NCI-H1105 (cell line): Measurements from ENCODE around the gene CHCHD3.
"Not testable (repeated sequence)": the region's sequence is repeated elsewhere in the genome, so short reads cannot be mapped to it uniquely, and the experiment has no call there.

Experiments used
- DNase-seq: peaks from one replicate; lab custom pipeline; 2025; lab: John Stamatoyannopoulos, UW

Gene CHCHD3

DNA sequence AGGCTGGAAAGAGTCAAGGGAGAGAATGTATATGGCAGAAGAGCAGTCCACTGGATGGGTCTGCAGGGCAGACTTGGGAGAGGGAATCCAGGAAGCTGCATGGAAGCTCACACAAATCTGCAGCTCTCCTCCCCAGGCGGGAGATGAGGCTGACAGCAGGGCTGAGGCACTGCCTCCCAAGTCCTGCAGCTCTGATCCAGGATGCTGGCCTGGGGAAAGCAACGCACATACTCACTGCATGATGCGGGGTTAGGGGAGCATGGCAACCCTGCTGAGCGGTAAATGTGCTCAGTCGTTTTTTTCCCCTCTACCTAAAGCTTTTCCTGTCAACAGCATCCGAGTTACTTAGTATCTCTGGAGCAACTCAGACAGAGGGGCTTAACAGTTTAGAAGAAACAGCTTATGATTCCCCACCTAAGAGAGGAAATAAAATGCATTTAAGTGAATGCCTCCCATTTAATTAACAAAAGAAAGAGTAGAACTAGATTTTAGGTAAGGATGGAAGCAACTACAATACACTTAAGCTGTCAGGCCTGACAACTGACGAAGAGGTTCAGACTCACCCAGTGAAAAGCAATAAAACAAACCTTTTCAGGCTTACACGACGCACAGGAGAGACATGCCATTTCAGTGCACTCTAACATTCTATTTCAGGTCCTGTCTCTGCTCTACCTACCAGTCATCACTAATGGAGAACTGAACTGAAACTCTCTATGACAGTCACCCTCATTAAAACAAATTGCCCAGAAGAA is 37.0 kb downstream of the CHCHD3 start:
- no peak for DNase-seq

DNA sequence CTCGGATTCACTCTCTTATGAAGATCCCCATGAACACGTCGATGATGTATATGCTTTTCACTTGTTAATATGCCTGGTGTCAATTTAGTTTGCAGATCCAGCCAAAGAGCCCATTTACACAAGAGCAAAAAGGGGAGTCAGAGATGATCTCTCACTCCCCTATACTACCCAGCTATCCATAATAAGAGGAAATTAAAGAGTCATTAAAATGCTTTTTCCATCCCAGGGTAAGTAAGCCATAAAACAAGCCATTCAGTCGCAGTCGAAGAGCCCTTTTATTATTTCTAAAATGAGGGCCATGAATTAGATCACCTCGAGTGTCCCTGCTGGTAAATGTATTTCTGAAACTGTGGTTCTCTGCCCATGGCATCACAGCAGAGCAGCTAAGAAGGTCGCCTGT is 41.2 kb downstream of the CHCHD3 start:
- peak; percentile 55 for DNase-seq

GRCh38 chr7:133040178-133040577 is 41.7 kb downstream of the CHCHD3 start:
- no peak for DNase-seq

- DNase-seq: no peak
These were observed 42.3 kb downstream of the CHCHD3 start for GRCh38 chr7:133039614-133040013.

DNA sequence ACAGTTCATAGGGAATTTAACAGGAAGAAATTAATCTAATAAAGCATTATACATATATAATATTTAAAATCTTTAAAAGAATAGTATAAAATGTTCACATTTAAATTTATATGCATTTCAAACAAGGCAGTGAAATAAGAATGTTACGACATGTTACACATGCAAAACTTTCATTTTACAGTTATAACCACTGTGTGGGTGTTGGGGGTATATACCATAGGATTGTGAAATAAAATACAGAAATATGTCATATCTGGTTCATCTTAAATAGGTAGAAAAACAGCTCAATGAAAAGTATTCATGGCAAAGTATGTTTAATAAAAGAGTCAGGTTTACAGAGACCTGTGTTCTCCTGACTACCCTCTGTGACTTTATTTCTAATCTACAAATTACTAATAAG is 45.6 kb downstream of the CHCHD3 start:
- no peak for DNase-seq

DNA sequence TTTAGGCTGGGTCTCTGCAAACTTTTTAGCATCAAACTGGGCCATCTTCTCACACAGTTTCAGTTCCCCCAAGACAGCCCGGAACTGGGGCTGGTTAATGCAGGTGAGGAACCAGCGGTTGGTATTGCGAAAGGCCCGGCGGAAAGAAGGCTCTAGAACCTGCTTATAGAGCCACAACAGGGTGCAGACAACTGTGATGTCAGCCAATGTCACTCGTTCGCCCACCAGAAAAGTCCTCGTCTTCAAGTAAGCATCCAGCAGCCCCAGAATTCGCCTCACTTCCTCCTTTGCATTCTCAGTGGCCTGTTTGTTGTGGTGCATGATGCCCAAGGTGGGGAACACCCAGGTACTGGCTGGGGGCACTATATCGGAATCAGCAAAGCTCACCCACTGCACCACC is 46.6 kb downstream of the CHCHD3 start:
- not testable (repeated sequence) for DNase-seq

DNA sequence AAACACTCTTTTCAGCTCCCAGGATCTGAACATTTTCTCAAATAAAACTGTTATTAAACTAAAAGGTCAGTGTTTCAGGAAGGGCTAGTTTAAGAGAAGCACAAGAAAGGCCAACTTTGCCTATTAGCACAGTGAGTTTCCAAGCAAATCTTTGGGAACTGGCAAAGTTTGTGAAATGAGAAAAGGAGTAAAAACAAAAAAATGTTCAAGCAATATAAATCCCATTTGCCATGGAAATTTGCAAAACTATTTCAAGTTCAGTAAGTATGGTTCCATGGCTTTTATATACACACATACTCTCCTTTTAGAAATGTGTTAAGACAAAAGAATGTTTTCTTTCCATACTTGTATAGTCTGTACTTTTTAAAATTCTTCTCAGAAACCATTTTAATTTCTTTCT is 51.5 kb downstream of the CHCHD3 start:
- DNase-seq: no peak

GRCh38 chr7:133029463-133029862 is 52.4 kb downstream of the CHCHD3 start:
- DNase-seq: no peak

DNA sequence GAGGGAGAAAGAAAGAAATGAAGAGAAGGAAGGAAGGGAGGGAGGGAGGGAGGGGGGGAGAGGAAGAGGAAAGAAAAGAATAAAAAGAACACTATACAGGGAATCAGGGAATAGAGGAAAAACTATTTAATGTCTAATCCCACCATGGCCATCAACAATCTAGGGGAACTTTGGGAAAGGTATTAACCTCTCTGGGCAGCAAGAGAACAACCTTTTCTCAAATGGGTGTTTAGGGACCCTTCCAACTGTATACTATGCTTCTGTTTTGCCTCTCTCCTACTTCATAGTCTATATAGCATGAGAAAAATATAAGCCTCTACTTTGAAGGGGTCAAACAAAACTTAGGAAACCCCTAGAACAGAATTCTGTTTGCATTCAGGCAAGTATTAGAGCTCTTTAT is 54.5 kb downstream of the CHCHD3 start:
- no peak for DNase-seq

DNA sequence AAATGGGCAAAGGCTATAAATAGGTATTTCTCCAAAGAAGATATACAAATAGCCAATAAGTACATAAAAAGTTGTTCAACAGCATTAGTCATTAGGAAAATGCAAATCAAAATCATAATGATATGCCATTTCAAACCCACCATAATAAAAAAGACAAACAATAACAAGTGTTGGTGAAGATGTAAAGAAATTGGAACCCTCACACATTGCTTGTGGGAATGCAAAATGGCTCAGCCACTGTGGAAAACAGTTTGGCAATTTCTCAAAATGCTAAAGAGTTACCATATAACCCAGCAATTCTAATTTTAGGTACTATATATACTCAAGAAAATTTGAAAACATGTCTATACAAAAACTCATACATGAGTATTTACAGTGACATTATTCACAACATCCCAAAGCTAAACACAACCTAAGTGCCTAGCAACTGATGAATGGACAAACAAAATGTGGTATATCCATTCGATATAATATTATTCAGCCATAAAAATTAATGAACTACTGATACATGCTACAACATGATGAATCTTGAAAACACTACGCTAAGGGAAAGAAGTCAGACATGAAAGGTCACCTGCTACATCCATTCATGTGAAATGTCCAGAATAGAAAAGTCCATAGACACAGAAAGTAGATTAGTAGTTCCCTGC is 55.6 kb downstream of the CHCHD3 start:
- DNase-seq: no peak

GRCh38 chr7:133025056-133025455 is 56.8 kb downstream of the CHCHD3 start:
- DNase-seq: no peak

GRCh38 chr7:133024596-133024995 is 57.3 kb downstream of the CHCHD3 start:
- no peak for DNase-seq

DNA sequence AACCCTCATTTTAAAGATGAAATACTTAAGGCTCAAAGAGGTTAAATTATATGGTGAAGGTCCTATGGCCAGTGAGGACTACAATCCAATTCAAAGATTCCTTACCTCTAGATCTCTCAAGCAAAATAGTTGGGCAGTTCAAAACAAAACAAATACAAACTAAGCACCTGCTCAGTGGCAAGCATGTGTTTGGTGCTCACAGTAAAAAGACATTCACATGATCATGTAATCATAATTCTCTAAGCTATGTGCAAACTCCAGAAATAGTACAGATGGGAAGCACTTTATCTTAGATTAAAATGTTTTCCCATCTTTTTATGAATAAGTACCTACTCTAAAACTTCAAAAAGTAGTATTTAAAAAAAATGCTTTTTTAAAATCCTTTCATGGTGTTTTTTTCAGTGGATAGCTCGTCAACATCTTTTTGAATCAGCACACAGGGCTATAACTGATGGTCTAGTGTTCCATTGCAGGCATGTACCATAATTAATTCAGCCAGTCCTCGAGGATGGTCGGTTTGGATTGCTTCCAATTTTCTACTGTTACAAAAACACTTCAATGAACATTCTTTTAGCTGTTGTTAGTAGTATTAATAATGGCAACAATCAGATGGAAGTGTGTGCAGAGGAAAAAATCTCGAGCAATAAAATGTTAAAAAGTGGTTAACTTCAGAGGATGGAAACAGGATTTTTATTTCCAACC is 58.4 kb downstream of the CHCHD3 start:
- DNase-seq: peak; percentile 76

GRCh38 chr7:133022661-133023060 is 59.2 kb downstream of the CHCHD3 start:
- no peak for DNase-seq

DNA sequence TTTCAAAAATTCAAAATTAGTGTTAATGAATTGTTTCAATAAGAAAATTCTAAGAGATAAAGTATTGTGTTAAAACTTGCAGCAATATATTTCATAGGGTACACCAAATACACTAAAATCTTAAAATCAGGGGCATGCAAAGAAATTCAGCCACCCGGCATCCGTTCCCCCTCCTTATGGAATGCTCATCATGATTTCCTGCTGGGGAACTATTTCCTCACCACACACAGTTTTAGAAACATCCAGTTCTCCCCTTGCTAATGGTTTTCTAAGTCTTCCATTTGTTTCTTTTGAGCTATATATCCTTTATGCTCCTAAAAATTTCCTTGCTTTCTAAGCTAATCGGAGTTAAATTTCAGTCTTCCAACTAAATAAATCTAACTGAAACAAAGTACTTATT is 60.7 kb downstream of the CHCHD3 start:
- no peak for DNase-seq

DNA sequence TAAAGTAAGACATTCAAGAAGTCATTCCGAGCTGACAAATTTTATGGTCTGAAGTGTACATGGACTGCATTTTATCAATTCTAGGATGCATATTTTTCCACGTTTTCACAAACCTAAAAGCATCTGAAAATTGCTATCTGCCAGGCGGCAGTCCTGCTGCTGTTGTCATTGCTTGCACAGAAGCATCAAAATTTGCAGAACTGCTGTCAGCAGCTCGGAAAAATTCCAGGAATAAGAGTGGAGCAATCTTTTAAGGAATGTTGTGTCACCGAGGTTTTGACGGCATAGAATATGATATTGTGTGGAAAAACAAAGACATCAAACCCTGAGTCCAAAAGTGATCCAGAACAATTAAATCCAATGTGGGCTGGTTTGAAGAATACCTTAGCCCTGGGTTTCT is 61.4 kb downstream of the CHCHD3 start:
- no peak for DNase-seq

DNA sequence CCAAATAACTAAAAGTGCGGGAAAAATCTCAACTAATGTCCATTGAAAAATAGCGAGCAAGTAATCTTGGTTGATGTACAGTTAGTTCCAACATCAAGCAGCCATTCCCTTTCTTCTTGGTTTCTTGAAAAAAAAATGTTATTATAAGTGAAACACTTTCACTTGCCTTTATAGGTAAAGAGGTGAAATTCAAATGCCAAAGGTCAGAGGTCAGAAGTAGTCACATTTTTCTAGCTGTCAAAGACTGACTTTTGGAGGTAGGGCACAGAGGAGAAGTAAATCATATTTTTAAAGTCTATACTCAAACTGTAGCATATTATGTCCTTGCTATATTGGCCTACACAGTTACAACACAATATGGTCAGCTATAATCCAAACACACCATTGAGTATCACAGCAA is 62.3 kb downstream of the CHCHD3 start:
- no peak for DNase-seq

DNA sequence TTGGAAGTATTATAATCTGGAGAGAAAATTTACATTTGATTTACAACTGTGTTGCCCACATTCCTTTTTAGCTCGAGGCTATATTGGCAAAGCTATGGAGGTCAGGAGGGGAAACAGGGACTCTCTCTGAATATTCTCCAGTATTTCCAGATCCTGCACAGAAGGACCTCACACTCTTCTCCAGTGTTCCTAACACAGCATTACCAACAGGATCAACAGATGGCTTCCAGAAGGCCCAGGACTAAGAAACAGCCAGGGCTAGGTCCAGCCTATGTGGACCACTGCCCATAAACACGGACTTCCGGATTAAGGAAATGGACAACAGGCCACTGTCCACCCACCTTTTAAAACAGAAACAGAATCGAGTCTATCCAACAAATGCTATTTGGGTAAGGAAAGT is 65.3 kb downstream of the CHCHD3 start:
- no peak for DNase-seq

DNA sequence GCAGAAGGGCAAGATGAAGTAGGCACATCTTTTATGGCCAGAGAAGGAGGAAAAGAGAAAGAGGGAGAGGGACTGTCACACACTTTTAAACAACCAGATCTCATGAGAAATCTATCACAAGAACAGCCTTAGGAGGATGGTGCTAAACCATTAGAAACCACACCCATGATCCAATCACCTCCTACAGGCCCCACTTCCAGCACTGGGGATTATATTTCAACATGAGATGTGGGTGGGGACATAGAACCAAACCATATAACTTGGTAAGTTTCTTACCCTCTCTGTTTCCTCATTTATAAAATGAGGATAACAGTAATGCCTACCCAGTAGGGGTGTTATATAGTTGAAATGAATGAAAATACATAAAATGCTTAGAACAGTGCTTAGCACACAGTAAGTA is 66.0 kb downstream of the CHCHD3 start:
- no peak for DNase-seq

DNA sequence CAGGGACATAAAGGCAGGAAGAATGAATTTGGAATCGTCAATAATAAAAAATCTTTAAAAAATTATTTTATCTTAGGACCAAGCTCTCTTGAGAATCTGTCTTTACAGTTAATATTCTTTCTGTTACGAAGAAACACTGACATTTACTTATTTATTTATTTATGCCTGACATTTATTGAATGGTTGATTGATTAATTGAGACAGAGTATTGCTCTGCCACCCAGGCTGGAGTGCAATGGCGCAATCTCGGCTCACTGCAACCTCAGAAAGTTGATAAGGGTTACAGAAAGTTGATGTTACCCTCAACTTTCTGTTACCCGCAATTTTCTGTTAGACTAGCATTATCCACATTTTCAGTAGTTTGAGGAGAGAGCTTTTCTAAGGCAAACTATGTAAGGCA is 70.1 kb downstream of the CHCHD3 start:
- DNase-seq: no peak

DNA sequence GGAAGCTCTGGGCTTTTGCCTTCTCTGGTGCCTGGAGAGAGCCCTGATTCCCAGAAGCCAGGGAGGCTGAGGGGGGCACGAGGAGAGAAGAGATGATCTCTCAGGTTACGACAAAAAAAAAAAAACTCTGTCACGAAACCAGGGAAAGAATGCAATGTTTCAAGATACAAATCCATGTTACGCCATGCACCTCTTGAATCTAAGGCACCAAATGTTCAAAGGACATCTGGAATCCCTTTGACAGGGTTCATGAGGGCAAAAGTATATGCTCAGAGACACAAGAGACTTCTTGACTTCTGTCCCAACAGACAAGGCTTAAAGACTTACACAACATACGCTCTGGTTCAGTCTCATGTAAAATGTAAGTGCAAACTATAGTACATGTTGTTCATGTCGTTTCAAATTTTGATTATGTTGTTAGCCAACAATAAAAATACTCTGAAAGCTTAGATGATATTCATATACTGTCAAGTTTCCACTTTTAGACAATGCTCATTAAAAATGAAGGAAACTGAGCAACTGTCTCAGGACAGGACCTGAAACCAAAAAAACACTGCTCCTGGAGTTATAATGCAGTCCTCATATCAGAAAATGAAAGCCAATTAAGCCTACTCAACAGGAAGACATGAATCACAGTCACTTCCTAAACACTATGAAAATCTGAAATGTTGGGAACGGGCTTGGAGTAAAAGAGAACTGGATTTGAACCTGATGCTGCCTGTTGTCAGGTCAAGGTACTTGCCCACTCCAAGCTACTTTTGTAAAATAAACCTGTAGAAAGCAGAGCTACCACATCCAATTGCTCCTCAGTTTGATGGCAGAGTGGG is 72.3 kb downstream of the CHCHD3 start:
- no peak for DNase-seq

DNA sequence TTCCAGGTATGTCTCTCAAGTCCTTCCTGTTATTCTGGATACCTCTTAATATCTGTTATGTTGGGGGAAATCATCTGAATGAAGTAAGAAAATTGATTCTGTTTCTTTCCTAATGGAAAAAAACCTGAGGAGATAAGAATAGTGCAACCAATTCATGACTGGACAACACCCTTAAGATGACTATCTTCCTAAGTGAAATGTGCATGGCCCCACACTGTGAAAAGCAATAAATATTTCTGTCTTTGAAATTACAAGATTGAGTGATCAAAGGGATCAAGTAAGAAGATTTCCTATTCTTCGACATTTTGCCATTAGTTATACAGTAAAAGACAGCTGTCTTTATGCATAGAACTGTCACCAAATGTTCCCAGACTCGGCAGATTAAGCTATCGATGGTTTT is 73.9 kb downstream of the CHCHD3 start:
- no peak for DNase-seq
